ENCODE data around the gene UBR2.
"Not testable (repeated sequence)": the region's sequence is repeated elsewhere in the genome, so short reads cannot be mapped to it uniquely, and the experiment has no call there.

The UBR2 gene

DNA sequence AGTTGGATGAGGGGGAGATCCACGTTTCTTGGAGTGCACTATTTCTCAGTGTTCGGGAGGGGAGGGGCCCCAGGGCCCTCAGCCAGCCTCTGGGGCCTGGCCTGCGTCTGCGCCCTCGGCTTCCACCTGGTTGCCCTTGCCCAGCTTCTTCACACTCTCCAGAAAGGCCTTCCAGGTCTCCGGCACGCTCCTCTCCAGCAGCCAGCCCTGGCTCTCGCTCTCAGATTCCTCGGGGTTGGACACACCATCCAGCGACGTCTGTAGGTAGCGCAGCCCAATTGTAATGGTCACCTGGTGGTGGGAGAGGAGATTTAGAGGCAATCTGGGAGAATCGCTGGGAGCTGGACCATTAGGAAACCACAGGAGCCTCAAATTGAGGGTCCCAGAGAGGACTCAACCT lies 134.4 kb downstream of the UBR2 start:
- Histone ChIP-seq H2BK120ac (ENCODE audit: low read depth, low read length) (no peak overlapping the region), H2AFZ (ENCODE audit: low read length) (no peak overlapping the region), H3K14ac (ENCODE audit: low read length) (no peak overlapping the region), H3K4ac (ENCODE audit: low read length) (no peak overlapping the region), H3K9me3 (replicated peaks in 1 of 2; ENCODE audit: control insufficient read depth in 2 of 2, insufficient read depth in 1 of 2, low read depth in 1 of 2, low read length in 2 of 2) (no peaks in the 10 kb centered on the region), H3K4me1 (ENCODE audit: control insufficient read depth in 2 of 2, insufficient read depth in 1 of 2, low read depth in 1 of 2, low read length in 2 of 2) (no peaks in the 10 kb centered on the region), H3K9ac (ENCODE audit: low read depth, low read length, poor library complexity) (no peak overlapping the region), H3K23ac (ENCODE audit: low read depth, low read length, poor library complexity) (peak overlapping the region; percentile 61), H3K36me3 (replicated peaks in 1 of 2; ENCODE audit: control insufficient read depth in 2 of 2, insufficient read depth in 2 of 2, low read length in 2 of 2) (peaks cover 2 to 20% of the 10 kb centered on the region in 2 donors), H2AK5ac (ENCODE audit: low read depth, low read length) (no peak overlapping the region), H3K79me1 (ENCODE audit: low read depth, low read length) (no peaks in the 10 kb centered on the region), H3K27me3 (ENCODE audit: control insufficient read depth in 3 of 3, insufficient read depth in 3 of 3, low read depth in 1 of 3, low read length in 3 of 3) (no peaks in the 10 kb centered on the region), H3K18ac (ENCODE audit: low read length) (no peak overlapping the region), H3K4me3 (ENCODE audit: low read length in 2 of 2) (no peak overlapping the region), H2BK12ac (ENCODE audit: low read length) (no peak overlapping the region), H3K27ac (replicated peaks; ENCODE audit: low read length) (no peak overlapping the region), H4K91ac (ENCODE audit: low read depth, low read length, poor library complexity) (no peak overlapping the region), H2BK5ac (ENCODE audit: low read length) (no peak overlapping the region), H2BK15ac (ENCODE audit: low read length) (no peak overlapping the region), H3K4me2 (ENCODE audit: insufficient read depth, low read length, poor library complexity, severe bottlenecking) (no peak overlapping the region), H4K8ac (ENCODE audit: low read depth, low read length) (no peak overlapping the region)
- DNase-seq (ENCODE audit: low spot score) = no peak
- WGBS, 2 donors (ENCODE audit: extremely low coverage in 2 of 2, insufficient read length in 2 of 2, insufficient replicate concordance in 1 of 2) = no CpG with 5 or more reads among the region's 13 CpGs

GRCh38 chr6:42702200-42702599 lies 138.4 kb downstream of the UBR2 start:
- H3K4me3 ChIP-seq (ENCODE audit: low read length in 2 of 2) = no peak overlapping the region
- H2AK5ac ChIP-seq (ENCODE audit: low read depth, low read length) = no peak overlapping the region
- H4K91ac ChIP-seq (ENCODE audit: low read depth, low read length, poor library complexity) = no peak overlapping the region
- no peak overlapping the region for H2BK12ac ChIP-seq (ENCODE audit: low read length)
- H3K36me3 ChIP-seq (replicated peaks in 1 of 2; ENCODE audit: control insufficient read depth in 2 of 2, insufficient read depth in 2 of 2, low read length in 2 of 2) = no peaks in the 10 kb centered on the region
- H3K18ac ChIP-seq (ENCODE audit: low read length) = no peak overlapping the region
- H3K14ac ChIP-seq (ENCODE audit: low read length) = no peak overlapping the region
- no peaks in the 10 kb centered on the region for H3K9me3 ChIP-seq (replicated peaks in 1 of 2; ENCODE audit: control insufficient read depth in 2 of 2, insufficient read depth in 1 of 2, low read depth in 1 of 2, low read length in 2 of 2)
- WGBS, 2 donors (ENCODE audit: extremely low coverage in 2 of 2, insufficient read length in 2 of 2, insufficient replicate concordance in 1 of 2) = no CpG with 5 or more reads among the region's 2 CpGs
- H3K9ac ChIP-seq (ENCODE audit: low read depth, low read length, poor library complexity) = no peak overlapping the region
- H4K8ac ChIP-seq (ENCODE audit: low read depth, low read length) = no peak overlapping the region
- H3K27ac ChIP-seq (replicated peaks; ENCODE audit: low read length) = no peak overlapping the region
- H3K4ac ChIP-seq (ENCODE audit: low read length) = no peak overlapping the region
- H2AFZ ChIP-seq (ENCODE audit: low read length) = no peak overlapping the region
- no peak overlapping the region for H3K4me2 ChIP-seq (ENCODE audit: insufficient read depth, low read length, poor library complexity, severe bottlenecking)
- H3K27me3 ChIP-seq (ENCODE audit: control insufficient read depth in 3 of 3, insufficient read depth in 3 of 3, low read depth in 1 of 3, low read length in 3 of 3) = no peaks in the 10 kb centered on the region
- no peak overlapping the region for H2BK5ac ChIP-seq (ENCODE audit: low read length)
- H3K23ac ChIP-seq (ENCODE audit: low read depth, low read length, poor library complexity) = no peak overlapping the region
- no peak for DNase-seq (ENCODE audit: low spot score)
- H3K4me1 ChIP-seq (ENCODE audit: control insufficient read depth in 2 of 2, insufficient read depth in 1 of 2, low read depth in 1 of 2, low read length in 2 of 2) = peaks cover 0 to 2% of the 10 kb centered on the region in 2 donors
- no peak overlapping the region for H2BK120ac ChIP-seq (ENCODE audit: low read depth, low read length)
- no peak overlapping the region for H2BK15ac ChIP-seq (ENCODE audit: low read length)
- no peaks in the 10 kb centered on the region for H3K79me1 ChIP-seq (ENCODE audit: low read depth, low read length)

DNA sequence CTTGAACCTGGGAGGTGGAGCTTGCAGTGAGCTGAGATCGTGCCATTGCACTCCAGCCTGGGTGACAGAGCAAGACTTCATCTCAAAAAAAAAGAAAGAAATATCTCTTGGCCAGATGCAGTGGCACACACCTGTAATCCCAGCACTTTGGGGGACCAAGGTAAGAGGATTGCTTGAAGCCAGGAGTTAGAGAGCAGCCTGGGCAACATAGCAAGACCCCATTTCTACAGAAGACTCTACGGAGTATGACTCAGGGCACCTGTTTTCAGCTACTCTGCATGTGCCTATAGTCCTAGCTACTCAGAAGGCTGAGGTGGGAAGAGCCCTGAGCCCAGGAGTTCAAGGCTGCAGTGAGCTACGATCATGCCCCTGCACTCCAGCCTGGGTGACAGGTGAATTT lies 139.0 kb downstream of the UBR2 start:
- not testable (repeated sequence) for H3K4me1 ChIP-seq (ENCODE audit: control insufficient read depth in 2 of 2, insufficient read depth in 1 of 2, low read depth in 1 of 2, low read length in 2 of 2); H3K4ac ChIP-seq (ENCODE audit: low read length); H3K27me3 ChIP-seq (ENCODE audit: control insufficient read depth in 3 of 3, insufficient read depth in 3 of 3, low read depth in 1 of 3, low read length in 3 of 3); H3K4me3 ChIP-seq (ENCODE audit: low read length in 2 of 2); H3K79me1 ChIP-seq (ENCODE audit: low read depth, low read length); H2BK15ac ChIP-seq (ENCODE audit: low read length); H4K8ac ChIP-seq (ENCODE audit: low read depth, low read length); H3K23ac ChIP-seq (ENCODE audit: low read depth, low read length, poor library complexity); H3K27ac ChIP-seq (replicated peaks; ENCODE audit: low read length); H2AFZ ChIP-seq (ENCODE audit: low read length); H3K14ac ChIP-seq (ENCODE audit: low read length); H2BK12ac ChIP-seq (ENCODE audit: low read length); H3K9me3 ChIP-seq (replicated peaks in 1 of 2; ENCODE audit: control insufficient read depth in 2 of 2, insufficient read depth in 1 of 2, low read depth in 1 of 2, low read length in 2 of 2); DNase-seq (ENCODE audit: low spot score); H2BK120ac ChIP-seq (ENCODE audit: low read depth, low read length); H2BK5ac ChIP-seq (ENCODE audit: low read length); H3K4me2 ChIP-seq (ENCODE audit: insufficient read depth, low read length, poor library complexity, severe bottlenecking); H3K18ac ChIP-seq (ENCODE audit: low read length); H2AK5ac ChIP-seq (ENCODE audit: low read depth, low read length); H3K9ac ChIP-seq (ENCODE audit: low read depth, low read length, poor library complexity); H3K36me3 ChIP-seq (replicated peaks in 1 of 2; ENCODE audit: control insufficient read depth in 2 of 2, insufficient read depth in 2 of 2, low read length in 2 of 2); H4K91ac ChIP-seq (ENCODE audit: low read depth, low read length, poor library complexity)
- no CpG with 5 or more reads among the region's 3 CpGs for WGBS, 2 donors (ENCODE audit: extremely low coverage in 2 of 2, insufficient read length in 2 of 2, insufficient replicate concordance in 1 of 2)

- no peak overlapping the region for H3K4ac ChIP-seq (ENCODE audit: low read length)
- H3K27me3 ChIP-seq (ENCODE audit: control insufficient read depth in 3 of 3, insufficient read depth in 3 of 3, low read depth in 1 of 3, low read length in 3 of 3) = no peaks in the 10 kb centered on the region
- no CpG with 5 or more reads among the region's 24 CpGs for WGBS, 2 donors (ENCODE audit: extremely low coverage in 2 of 2, insufficient read length in 2 of 2, insufficient replicate concordance in 1 of 2)
- no peak overlapping the region for H3K4me2 ChIP-seq (ENCODE audit: insufficient read depth, low read length, poor library complexity, severe bottlenecking)
- H3K79me1 ChIP-seq (ENCODE audit: low read depth, low read length) = no peaks in the 10 kb centered on the region
- no peak overlapping the region for H3K14ac ChIP-seq (ENCODE audit: low read length)
- H3K23ac ChIP-seq (ENCODE audit: low read depth, low read length, poor library complexity) = peak overlapping the region; percentile 3
- no peaks in the 10 kb centered on the region for H3K9me3 ChIP-seq (replicated peaks in 1 of 2; ENCODE audit: control insufficient read depth in 2 of 2, insufficient read depth in 1 of 2, low read depth in 1 of 2, low read length in 2 of 2)
- H2AFZ ChIP-seq (ENCODE audit: low read length) = peak overlapping the region; percentile 79
- no peak overlapping the region for H4K8ac ChIP-seq (ENCODE audit: low read depth, low read length)
- peak overlapping the region; percentile 6 for H4K91ac ChIP-seq (ENCODE audit: low read depth, low read length, poor library complexity)
- peak overlapping the region; percentile 56 for H2AK5ac ChIP-seq (ENCODE audit: low read depth, low read length)
- H3K18ac ChIP-seq (ENCODE audit: low read length) = peak overlapping the region; percentile 12
- no peak overlapping the region for H3K4me3 ChIP-seq (ENCODE audit: low read length in 2 of 2)
- H3K9ac ChIP-seq (ENCODE audit: low read depth, low read length, poor library complexity) = no peak overlapping the region
- H2BK15ac ChIP-seq (ENCODE audit: low read length) = peak overlapping the region; percentile 25
- H2BK5ac ChIP-seq (ENCODE audit: low read length) = no peak overlapping the region
- no peak for DNase-seq (ENCODE audit: low spot score)
- H2BK12ac ChIP-seq (ENCODE audit: low read length) = no peak overlapping the region
- H3K4me1 ChIP-seq (ENCODE audit: control insufficient read depth in 2 of 2, insufficient read depth in 1 of 2, low read depth in 1 of 2, low read length in 2 of 2) = peaks cover 0 to 2% of the 10 kb centered on the region in 2 donors
- no peaks in the 10 kb centered on the region for H3K36me3 ChIP-seq (replicated peaks in 1 of 2; ENCODE audit: control insufficient read depth in 2 of 2, insufficient read depth in 2 of 2, low read length in 2 of 2)
- H2BK120ac ChIP-seq (ENCODE audit: low read depth, low read length) = no peak overlapping the region
- no peak overlapping the region for H3K27ac ChIP-seq (replicated peaks; ENCODE audit: low read length)
Observed at GRCh38 chr6:42704251-42704936, 140.6 kb downstream of the UBR2 start.

Data from neuronal stem cell (in vitro differentiated cells).